GM10266 (cell line): Measurements from ENCODE around the gene MGAT4C.

Experiments used
- DNase-seq: peaks from one replicate; pipeline ENCODE4 v3.0.0; 2012; ENCODE audit errors: extremely low spot score
- TF ChIP-seq, protein P1 (sequence below): IDR thresholded peaks from 2 replicates; pipeline ENCODE4 v1.5.1; 2012; ENCODE audit warnings: mild to moderate bottlenecking, low read depth; ENCODE audit not compliant: control insufficient read depth, insufficient read depth; ENCODE audit errors: missing control alignments

Gene MGAT4C

GRCh38 chr12:85963326-85963725, 292.9 kb downstream of the MGAT4C start:
- TF ChIP-seq, protein P1, sequence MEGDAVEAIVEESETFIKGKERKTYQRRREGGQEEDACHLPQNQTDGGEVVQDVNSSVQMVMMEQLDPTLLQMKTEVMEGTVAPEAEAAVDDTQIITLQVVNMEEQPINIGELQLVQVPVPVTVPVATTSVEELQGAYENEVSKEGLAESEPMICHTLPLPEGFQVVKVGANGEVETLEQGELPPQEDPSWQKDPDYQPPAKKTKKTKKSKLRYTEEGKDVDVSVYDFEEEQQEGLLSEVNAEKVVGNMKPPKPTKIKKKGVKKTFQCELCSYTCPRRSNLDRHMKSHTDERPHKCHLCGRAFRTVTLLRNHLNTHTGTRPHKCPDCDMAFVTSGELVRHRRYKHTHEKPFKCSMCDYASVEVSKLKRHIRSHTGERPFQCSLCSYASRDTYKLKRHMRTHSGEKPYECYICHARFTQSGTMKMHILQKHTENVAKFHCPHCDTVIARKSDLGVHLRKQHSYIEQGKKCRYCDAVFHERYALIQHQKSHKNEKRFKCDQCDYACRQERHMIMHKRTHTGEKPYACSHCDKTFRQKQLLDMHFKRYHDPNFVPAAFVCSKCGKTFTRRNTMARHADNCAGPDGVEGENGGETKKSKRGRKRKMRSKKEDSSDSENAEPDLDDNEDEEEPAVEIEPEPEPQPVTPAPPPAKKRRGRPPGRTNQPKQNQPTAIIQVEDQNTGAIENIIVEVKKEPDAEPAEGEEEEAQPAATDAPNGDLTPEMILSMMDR: no peak
- DNase-seq: no peak

DNA sequence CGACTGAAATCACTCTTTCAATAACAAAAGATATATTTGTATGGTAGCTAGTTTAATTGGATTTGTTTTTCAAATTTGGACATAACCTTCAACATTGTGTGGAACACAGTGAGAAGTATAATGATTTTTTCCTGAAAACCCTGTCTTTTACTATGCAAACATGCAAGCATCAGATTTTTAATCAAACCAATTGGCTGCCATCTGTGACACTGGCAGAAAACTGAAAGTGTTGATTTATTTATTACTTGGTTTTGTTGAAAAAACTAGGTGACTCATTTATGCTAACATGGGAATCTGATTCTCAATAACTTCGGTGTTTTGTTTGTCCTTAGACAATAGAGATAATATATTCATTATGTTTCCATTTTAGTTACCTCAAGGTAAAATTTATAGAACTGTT, 300.1 kb downstream of the MGAT4C start:
- DNase-seq: no peak
- TF ChIP-seq, protein P1: no peak

DNA sequence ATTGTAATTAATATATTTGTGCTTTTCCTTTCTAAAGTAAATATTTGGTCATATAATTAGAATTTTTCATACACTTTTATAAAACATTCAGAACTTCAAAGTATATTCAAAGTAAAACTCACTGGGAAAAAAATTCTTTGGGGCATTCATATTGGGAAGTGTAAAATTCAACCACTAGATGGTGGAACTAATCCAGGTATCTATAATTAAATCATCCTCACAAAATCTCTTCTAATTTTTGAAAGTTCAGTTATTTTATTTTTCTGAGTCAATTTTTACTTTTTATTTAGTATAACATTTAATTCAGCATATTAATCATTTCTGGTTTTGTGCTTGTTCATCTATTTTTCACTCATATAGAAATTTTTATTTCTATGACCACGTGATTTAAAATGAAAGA, 301.1 kb downstream of the MGAT4C start:
- TF ChIP-seq, protein P1: no peak
- no peak for DNase-seq

GRCh38 chr12:85951823-85952222, 304.4 kb downstream of the MGAT4C start:
- DNase-seq: no peak
- TF ChIP-seq, protein P1: no peak

DNA sequence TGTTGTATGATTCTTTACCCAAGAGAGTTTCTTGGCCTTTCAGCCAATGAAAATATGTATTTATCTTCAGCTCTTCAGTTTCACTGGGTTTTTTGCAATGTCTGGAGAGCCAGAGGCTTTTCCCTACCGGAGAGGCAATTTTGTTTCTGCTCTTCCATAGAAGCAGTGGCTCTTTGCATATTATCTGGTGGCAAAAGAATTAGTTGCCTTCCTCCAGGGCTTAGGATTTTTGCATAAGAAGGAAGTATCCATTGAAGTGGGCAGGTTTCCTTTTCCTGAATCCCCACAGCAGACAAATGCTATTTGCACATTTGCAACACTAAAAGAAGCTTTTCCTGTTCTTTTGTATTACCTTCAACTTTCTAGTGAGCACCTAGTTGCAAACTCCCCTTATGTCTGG, 306.9 kb downstream of the MGAT4C start:
- TF ChIP-seq, protein P1: no peak
- no peak for DNase-seq

DNA sequence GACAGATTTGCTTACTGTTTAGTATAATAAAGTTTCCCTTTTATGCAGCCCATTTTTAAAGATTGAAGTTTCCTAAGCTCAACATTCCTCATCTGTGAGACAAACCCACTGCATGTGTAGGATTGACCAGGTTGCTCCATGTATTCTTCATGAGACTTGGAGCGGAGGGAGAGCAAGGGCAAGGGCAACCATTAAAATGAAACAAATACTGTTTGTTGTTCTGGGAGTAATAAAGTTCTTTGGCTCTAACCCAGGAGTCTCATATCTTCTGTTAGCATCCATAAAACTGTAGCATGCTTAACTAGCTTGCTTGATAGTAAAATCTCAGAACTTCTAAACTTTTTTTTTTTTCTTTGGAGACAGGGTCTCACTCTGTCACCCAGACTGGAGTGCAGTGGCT, 307.9 kb downstream of the MGAT4C start:
- TF ChIP-seq, protein P1: no peak
- DNase-seq: no peak

GRCh38 chr12:85947286-85947685, 308.9 kb downstream of the MGAT4C start:
- no peak for DNase-seq
- TF ChIP-seq, protein P1: no peak

- no peak for DNase-seq
- TF ChIP-seq, protein P1: no peak
Measured at GRCh38 chr12:85946375-85946774, 309.8 kb downstream of the MGAT4C start.
